NCI-H1436 (cell line): ENCODE data around the gene TAS2R38.
A peak's percentile ranks its signal among the peaks of the same experiment; 100 is the strongest.

ENCODE experiments used
- DNase-seq: peaks from one replicate; lab custom pipeline; 2025; lab: John Stamatoyannopoulos, UW

TAS2R38 gene

GRCh38 chr7:141975806-141976523 lies 2.4 kb upstream of the TAS2R38 start:
- DNase-seq: peak; percentile 51

- DNase-seq: no peak
Measured at GRCh38 chr7:141974831-141975230, 1.3 kb upstream of the TAS2R38 start.

DNA sequence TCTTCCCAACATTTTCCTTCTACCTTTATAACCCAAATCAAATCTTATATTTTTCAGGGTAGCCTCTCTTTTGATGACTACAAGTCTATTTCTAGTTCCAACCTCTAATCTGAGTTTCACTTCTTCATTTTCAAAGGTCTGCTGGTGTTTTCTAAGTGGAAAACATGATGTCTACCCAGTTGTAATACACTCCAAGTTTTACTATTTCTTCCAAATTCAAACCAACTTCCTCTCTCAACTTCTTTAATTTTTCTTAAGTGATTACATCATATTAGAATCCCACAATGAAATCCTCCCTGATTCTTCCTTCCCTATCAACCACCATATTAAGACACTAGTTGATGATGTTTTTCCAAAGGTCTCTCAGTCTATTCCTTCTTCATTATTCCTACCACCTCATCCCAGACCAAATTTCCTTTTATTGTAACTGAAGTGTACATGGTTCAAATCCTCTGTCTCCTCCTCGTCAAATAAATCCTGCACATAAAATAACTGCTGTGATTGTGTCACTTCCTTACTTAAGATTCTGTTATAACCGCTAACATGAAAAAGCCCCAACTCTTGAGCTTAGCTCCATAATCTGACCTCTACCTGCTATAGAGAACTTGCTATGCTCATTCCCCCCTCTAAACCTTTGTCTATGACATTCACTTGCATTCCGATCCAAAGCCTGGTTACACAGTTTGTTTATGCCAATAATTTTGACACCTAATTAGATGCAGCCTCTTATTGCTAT lies 12.7 kb downstream of the TAS2R38 start:
- DNase-seq: no peak

DNA sequence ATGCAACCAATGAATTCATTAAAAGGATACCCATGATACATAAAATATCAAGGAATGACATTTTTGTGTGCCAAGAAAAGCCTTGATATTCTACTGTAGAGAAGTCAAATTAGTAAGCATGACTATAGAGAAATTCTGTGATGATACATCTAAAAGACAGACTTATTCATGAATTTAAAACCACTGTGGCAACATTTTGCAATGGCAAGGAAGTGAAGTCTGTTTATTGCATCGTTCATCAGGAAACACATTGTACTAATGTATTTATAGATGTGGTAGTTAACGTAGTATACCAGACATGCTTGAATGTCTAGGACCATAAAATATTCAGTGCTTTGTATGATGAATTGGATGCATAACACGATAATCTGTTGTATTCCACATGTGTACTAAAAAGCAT lies 17.5 kb downstream of the TAS2R38 start:
- no peak for DNase-seq

DNA sequence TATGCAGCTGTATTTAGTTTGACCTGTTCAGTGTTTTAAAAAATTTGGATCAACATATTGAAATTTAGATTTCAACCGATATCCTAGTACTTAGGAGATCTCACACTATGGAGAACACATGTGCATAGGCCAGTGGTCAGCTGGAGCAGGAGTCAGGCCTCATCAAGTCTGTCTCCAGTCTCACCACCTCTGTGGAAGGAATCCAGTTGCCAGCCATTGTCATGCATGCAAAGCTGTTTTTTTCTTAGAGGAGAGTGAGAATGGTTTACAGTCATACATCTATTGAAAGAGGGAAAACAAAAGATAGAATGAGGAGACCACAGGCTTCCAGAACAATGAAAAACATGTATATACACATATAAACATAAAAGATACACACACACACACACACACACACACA lies 19.2 kb downstream of the TAS2R38 start:
- no peak for DNase-seq

DNA sequence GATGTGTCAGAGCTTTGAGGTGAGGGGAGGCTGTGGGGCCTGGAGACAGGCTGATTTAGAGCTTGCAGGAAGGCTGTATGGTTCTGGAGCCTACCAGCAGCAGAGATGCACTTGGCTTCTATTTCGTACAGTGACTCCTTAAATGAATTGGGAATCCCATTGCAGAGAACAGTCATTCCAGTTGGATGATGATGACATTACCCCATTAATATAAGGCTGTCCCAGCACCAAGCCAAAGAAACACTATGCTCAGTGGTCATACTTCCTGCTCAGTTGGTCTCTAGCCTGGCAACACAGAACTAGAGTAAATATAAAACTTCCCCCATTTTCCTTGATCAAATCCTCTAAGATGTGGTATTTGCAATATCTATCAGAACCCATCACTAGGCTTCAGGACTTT lies 21.1 kb downstream of the TAS2R38 start:
- no peak for DNase-seq

- DNase-seq: no peak
Measured at GRCh38 chr7:141950806-141951205, 22.8 kb downstream of the TAS2R38 start.

DNA sequence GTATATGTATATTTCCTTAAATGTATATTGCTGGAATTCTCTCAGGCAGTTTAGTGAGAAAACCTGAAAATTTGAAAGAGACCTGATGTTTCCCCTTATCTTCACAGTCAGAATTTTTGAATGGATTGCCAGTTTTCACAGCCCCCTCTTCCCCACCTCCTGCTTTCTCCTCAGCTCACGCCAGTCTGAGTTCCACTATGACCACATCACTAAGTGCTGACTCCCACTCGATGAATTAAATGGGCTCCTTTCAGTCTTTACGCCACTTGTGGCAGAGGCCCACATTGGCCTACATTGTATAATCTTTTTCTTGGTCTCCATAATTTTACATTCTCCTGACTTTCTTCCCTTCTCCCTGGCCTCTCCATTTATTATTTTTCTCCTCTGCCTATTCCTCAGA lies 23.7 kb downstream of the TAS2R38 start:
- no peak for DNase-seq

- DNase-seq: no peak
Measured at GRCh38 chr7:141949451-141949850, 24.1 kb downstream of the TAS2R38 start.

GRCh38 chr7:141949021-141949420 lies 24.6 kb downstream of the TAS2R38 start:
- no peak for DNase-seq

- no peak for DNase-seq
Measured at GRCh38 chr7:141946796-141947195, 26.8 kb downstream of the TAS2R38 start, which contains the start of gene CLEC5A. TSS of gene CLEC5A (minus strand) at chr7:141946974. CDS start at chr7:141946292, 682 bp downstream.

GRCh38 chr7:141945356-141945755 lies 28.2 kb downstream of the TAS2R38 start:
- DNase-seq: no peak

- DNase-seq: no peak
Measured at GRCh38 chr7:141944811-141945210, 28.8 kb downstream of the TAS2R38 start.

DNA sequence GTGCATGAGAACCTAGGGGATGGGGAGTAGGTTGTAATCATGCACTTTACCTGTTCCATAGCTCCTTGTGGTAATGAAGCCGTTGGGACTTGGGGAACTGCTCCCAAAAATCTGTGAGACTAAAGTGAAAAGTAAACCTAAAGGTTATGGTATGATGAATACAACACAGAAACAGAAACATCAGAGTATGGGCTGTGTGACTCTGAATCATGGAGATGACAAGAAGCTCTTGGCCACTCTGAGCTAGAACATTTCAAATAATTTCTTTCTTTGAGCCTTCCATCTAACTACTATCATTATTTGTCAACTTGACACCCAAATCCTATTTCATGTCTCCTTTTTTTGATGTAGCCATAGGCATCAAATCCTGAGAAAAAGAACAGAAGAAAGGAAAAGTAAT lies 29.7 kb downstream of the TAS2R38 start:
- no peak for DNase-seq

- no peak for DNase-seq
Measured at GRCh38 chr7:141941075-141941474, 32.5 kb downstream of the TAS2R38 start.

- DNase-seq: no peak
Measured at GRCh38 chr7:141930211-141930610, 43.4 kb downstream of the TAS2R38 start.

DNA sequence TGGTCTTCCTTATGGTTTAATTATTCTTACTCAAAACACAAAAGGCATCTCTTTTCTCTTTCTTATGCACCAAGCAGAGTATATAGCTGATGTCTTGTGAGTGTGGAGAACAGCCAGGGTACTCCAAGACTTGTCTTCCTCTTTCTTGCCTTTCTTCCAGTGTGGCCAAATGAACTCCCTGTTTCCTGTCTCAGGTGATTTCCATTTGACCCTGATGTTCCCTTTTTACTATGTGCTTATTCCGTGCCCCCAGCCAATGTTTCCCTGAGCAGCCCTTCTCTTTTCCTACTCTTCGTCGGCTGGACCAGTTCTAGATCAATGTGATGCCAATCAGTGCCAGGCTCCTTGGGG lies 44.8 kb downstream of the TAS2R38 start:
- DNase-seq: no peak

DNA sequence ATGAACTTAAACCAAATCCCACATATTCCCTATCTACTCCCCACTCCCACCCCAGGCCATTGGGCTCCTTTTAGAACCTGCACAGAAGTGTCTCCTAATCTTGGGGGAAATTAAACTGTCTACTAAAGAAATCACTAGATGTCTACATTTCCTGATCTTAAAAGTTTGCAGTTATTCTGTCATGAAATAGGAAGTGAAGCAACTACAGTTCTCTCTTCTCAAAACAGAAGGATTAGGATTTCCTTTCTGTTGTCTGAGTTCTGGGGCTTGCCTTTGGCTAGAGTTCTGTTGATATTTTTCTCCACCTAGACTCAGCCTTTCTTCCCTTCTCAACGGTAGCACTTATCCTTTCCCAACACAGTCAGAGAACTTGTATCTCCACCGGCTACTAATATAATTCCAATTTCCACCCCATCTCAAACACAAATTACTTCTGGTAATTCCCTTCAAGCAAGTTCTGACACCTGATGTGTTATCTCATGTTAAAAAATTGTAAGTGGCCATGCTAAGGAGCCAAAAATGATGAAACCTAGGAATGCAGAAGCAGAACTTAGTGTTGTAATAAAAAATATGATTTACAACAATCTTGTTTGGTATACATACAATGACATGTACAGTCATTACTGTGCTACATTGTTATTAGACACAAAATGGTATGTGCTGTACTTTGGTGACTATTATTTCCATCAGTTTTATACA lies 45.3 kb downstream of the TAS2R38 start:
- DNase-seq: no peak
